Cardiac muscle cell (in vitro differentiated cells and primary cell): ENCODE results near the gene LAMA3. TPM values are rescaled to one million over a fixed set of nuclear protein-coding genes. Genes with fewer than 3 reads are reported as not detected.

Experiments
- DNase-seq, 2 donors: peaks; one replicate each; pipeline versions ENCODE4 v3.0.0 to v3.0.0-alpha.2; 2010 to 2017; ENCODE audit warnings: low read depth in 1 of 2, low spot score in 1 of 2
- H3K27ac ChIP-seq: fragments of 200-600 bp; sonication (generic); 2 replicates; pipeline ENCODE4 v1.5.1; 2016
- H3K27me3 ChIP-seq: fragments of 200-600 bp; sonication (generic); 2 replicates; pipeline ENCODE4 v1.6.0; 2016; ENCODE audit warnings: control low read depth
- H3K36me3 ChIP-seq: fragments of 200-600 bp; sonication (generic); 2 replicates; pipeline ENCODE4 v1.5.1; 2016; ENCODE audit warnings: control low read depth
- H3K4me1 ChIP-seq: fragments of 200-600 bp; sonication (generic); 2 replicates; pipeline ENCODE4 v1.8.1; 2017; ENCODE audit warnings: low read depth, mild to moderate bottlenecking, mixed run types
- H3K4me3 ChIP-seq: fragments of 200-600 bp; sonication (generic); 2 replicates; pipeline ENCODE4 v1.5.1; 2016; ENCODE audit warnings: mild to moderate bottlenecking
- H3K9me3 ChIP-seq: fragments of 200-600 bp; sonication (generic); 2 replicates; pipeline ENCODE4 v1.5.1; 2017; ENCODE audit warnings: low read depth, mild to moderate bottlenecking, control low read depth
- CTCF ChIP-seq: IDR thresholded peaks from 2 replicates; pipeline ENCODE4 v1.5.1; 2012; ENCODE audit warnings: low read depth, mild to moderate bottlenecking, low read length
- polyA plus RNA-seq: library from polyadenylated mRNA; unstranded; fragments of >200 nt; fragmentation: Nextera tagmentation; extraction: Ambion mirVana; gene quantifications from 2 replicates; pipeline ENCODE4 v1.2.1, GENCODE V29; 2016
- total RNA-seq: library from RNA; depleted of rRNA; stranded (reverse); fragments of >200 nt; gene quantifications from 2 replicates; pipeline ENCODE4 v1.2.3, GENCODE V29; 2016

Gene LAMA3
- total and polyA plus RNA-seq, 2 experiments from 2014 or later, result 0.18 TPM; not detected in 1

- no peaks in the 10 kb centered on the region for H3K9me3 ChIP-seq
- no peak overlapping the region for H3K27ac ChIP-seq
- DNase-seq, result no peak
- no peaks in the 10 kb centered on the region for H3K36me3 ChIP-seq
- no peaks in the 10 kb centered on the region for H3K27me3 ChIP-seq
- no peak for TF ChIP-seq CTCF
- H3K4me1 ChIP-seq, result no peaks in the 10 kb centered on the region
- H3K4me3 ChIP-seq, result no peak overlapping the region
These were observed 143.7 kb downstream of the LAMA3 start for GRCh38 chr18:23832911-23833310.

- Histone ChIP-seq H3K36me3 (no peaks in the 10 kb centered on the region), H3K27me3 (no peaks in the 10 kb centered on the region), H3K4me3 (no peak overlapping the region), H3K27ac (no peak overlapping the region), H3K9me3 (no peaks in the 10 kb centered on the region), H3K4me1 (no peaks in the 10 kb centered on the region)
- DNase-seq, result no peak
- TF ChIP-seq CTCF, result no peak
These were observed 144.5 kb downstream of the LAMA3 start for GRCh38 chr18:23833714-23834113.

- DNase-seq, result peak in 1 of 2 donors; percentile 22
- Histone ChIP-seq H3K4me3 (no peak overlapping the region), H3K4me1 (no peaks in the 10 kb centered on the region), H3K9me3 (no peaks in the 10 kb centered on the region), H3K27me3 (no peaks in the 10 kb centered on the region), H3K36me3 (no peaks in the 10 kb centered on the region), H3K27ac (no peak overlapping the region)
- no peak for TF ChIP-seq CTCF
These were observed 145.8 kb downstream of the LAMA3 start for GRCh38 chr18:23835091-23835490.

GRCh38 chr18:23835506-23835905 is 146.3 kb downstream of the LAMA3 start:
- Histone ChIP-seq H3K27ac (no peak overlapping the region), H3K36me3 (no peaks in the 10 kb centered on the region), H3K9me3 (no peaks in the 10 kb centered on the region), H3K4me3 (no peak overlapping the region), H3K4me1 (no peaks in the 10 kb centered on the region), H3K27me3 (no peaks in the 10 kb centered on the region)
- no peak for TF ChIP-seq CTCF
- peak in 1 of 2 donors; percentile 85 for DNase-seq

- Histone ChIP-seq H3K27ac (no peak overlapping the region), H3K27me3 (no peaks in the 10 kb centered on the region), H3K4me1 (no peaks in the 10 kb centered on the region), H3K4me3 (no peak overlapping the region), H3K36me3 (no peaks in the 10 kb centered on the region), H3K9me3 (no peaks in the 10 kb centered on the region)
- DNase-seq, result peak in 1 of 2 donors; percentile 93
- TF ChIP-seq CTCF, result no peak
These were observed 148.3 kb downstream of the LAMA3 start for GRCh38 chr18:23837591-23837990.

GRCh38 chr18:23838233-23838632 is 149.0 kb downstream of the LAMA3 start:
- Histone ChIP-seq H3K27ac (no peak overlapping the region), H3K4me1 (no peaks in the 10 kb centered on the region), H3K27me3 (no peaks in the 10 kb centered on the region), H3K9me3 (no peaks in the 10 kb centered on the region), H3K36me3 (no peaks in the 10 kb centered on the region), H3K4me3 (no peak overlapping the region)
- TF ChIP-seq CTCF, result no peak
- peak in 1 of 2 donors; percentile 44 for DNase-seq
